Heart left ventricle (tissue), 13 donors: Measurements from ENCODE around the gene SERPINB2.

Experiments
- CTCF ChIP-seq, 12 donors: fragments of 200-600 bp; sonication (generic) in 4 of 12; IDR thresholded peaks; one replicate each; pipeline versions ENCODE4 v1.5.0 to v1.8.0; 2018 to 2022; ENCODE audit warnings: antibody characterized with exemption in 12 of 12, mild to moderate bottlenecking in 5 of 12
- POLR2A ChIP-seq, 2 donors: fragments of 450-650 bp; IDR thresholded peaks; one replicate each; pipeline ENCODE4 v1.6.1; 2017; ENCODE audit warnings: antibody characterized with exemption in 2 of 2, mild to moderate bottlenecking in 2 of 2, moderate library complexity in 2 of 2
- donor health status: ischemic (EF 13 %, LVEDD 7.1; RV severe dilation, severe dysfunction).
- donor health status: DM: no; HTN: yes; CAD: no.
- donor health status: DM: no; HTN: no; CAD: no.
- donor health status: ischemic (EF 25% LVEDD 6.9; RV normal size, moderate dysfunction).
- donor health status: ischemic (EF 25% LVEDD 5.7; RV mildly dilated, moderate dysfunction).
- donor health status: ischemic (EF 35%, LVEDD 5.7; RV mildly dilated, moderate dysfunction).
- donor health status: nonischemic (EF 11% LVEDD 7.7; RV severe dilation, severe dysfunction).
- donor health status: DM: yes; HTN: yes; CAD: no.
- donor health status: PGD.
- donor health status: ischemic (EF 29% LVEDD 5.4; RV normal size, mild dysfunction).
- donor health status: nonischemic (EF 23%, LVEDD 6.1; RV moderate dilation, normal function).

- TF ChIP-seq CTCF (IDR thresholded peaks at IDR 0.05) = no peak
- no peak for TF ChIP-seq POLR2A (IDR thresholded peaks at IDR 0.05)
These were observed 36.9 kb upstream of the SERPINB2 start for GRCh38 chr18:63850636-63851035.
